Stimulated activated CD8-positive, alpha-beta memory T cell treated with anti-CD3 and anti-CD28 coated beads, Interleukin-2, amount 100 ng/mL, for 1 hour (primary cell): Measurements from ENCODE around the gene PKHD1.
"Not testable (repeated sequence)": the region's sequence is repeated elsewhere in the genome, so short reads cannot be mapped to it uniquely, and the experiment has no call there.

Experiments used
- DNase-seq, 2 donors: peaks; one replicate each; pipeline ENCODE4 v3.0.0-alpha.2; 2020; ENCODE audit warnings: low read depth in 2 of 2

The PKHD1 gene

GRCh38 chr6:51995214-51995755, 92.1 kb downstream of the PKHD1 start:
- DNase-seq: no peak

- no peak for DNase-seq
Observed at GRCh38 chr6:51992876-51993275, 94.5 kb downstream of the PKHD1 start.

- DNase-seq: no peak
Observed at GRCh38 chr6:51989789-51990188, 97.6 kb downstream of the PKHD1 start.

- no peak for DNase-seq
Observed at GRCh38 chr6:51986864-51987263, 100.5 kb downstream of the PKHD1 start.

GRCh38 chr6:51983564-51983963, 103.8 kb downstream of the PKHD1 start:
- no peak for DNase-seq

GRCh38 chr6:51982695-51983094, 104.7 kb downstream of the PKHD1 start:
- DNase-seq: not testable (repeated sequence)

- DNase-seq: no peak
Observed at GRCh38 chr6:51976374-51976773, 111.0 kb downstream of the PKHD1 start.

GRCh38 chr6:51972659-51973058, 114.8 kb downstream of the PKHD1 start:
- no peak for DNase-seq

- DNase-seq: no peak
Observed at GRCh38 chr6:51968265-51968664, 119.1 kb downstream of the PKHD1 start.

GRCh38 chr6:51965222-51965801, 122.1 kb downstream of the PKHD1 start:
- no peak for DNase-seq

- DNase-seq: no peak
Observed at GRCh38 chr6:51963980-51964379, 123.4 kb downstream of the PKHD1 start.

GRCh38 chr6:51962354-51962753, 125.1 kb downstream of the PKHD1 start:
- no peak for DNase-seq

GRCh38 chr6:51960419-51960818, 127.0 kb downstream of the PKHD1 start:
- no peak for DNase-seq

GRCh38 chr6:51959744-51960383, 127.5 kb downstream of the PKHD1 start:
- no peak for DNase-seq

GRCh38 chr6:51954681-51955080, 132.7 kb downstream of the PKHD1 start:
- no peak for DNase-seq

- no peak for DNase-seq
Observed at GRCh38 chr6:51953246-51953645, 134.2 kb downstream of the PKHD1 start.

GRCh38 chr6:51951924-51952323, 135.5 kb downstream of the PKHD1 start:
- no peak for DNase-seq

- DNase-seq: no peak
Observed at GRCh38 chr6:51949526-51949925, 137.9 kb downstream of the PKHD1 start.

- DNase-seq: not testable (repeated sequence)
Observed at GRCh38 chr6:51939695-51940094, 147.7 kb downstream of the PKHD1 start.

- no peak for DNase-seq
Observed at GRCh38 chr6:51936531-51937290, 150.7 kb downstream of the PKHD1 start.

- DNase-seq: no peak
Observed at GRCh38 chr6:51934098-51934497, 153.3 kb downstream of the PKHD1 start.

- DNase-seq: no peak
Observed at GRCh38 chr6:51932956-51933355, 154.5 kb downstream of the PKHD1 start.

- no peak for DNase-seq
Observed at GRCh38 chr6:51930602-51931001, 156.8 kb downstream of the PKHD1 start.
